ENCODE results near the gene AIG1.

The AIG1 gene

GRCh38 chr6:143060354-143060805, 309 bp upstream of the AIG1 start:
- peak; percentile 87 for DNase-seq (ENCODE audit: extremely low spot score)
- ChIA-PET POLR2A (interaction anchor here (0.8 kb wide), 1 partner anchor 82 kb away, joined by 3 read pairs; no protein-coding TSS in a partner anchor), CTCF (interaction anchor here (0.8 kb wide), 1 partner anchor 113 kb away, joined by 4 read pairs; no protein-coding TSS in a partner anchor)
- TF ChIP-seq SP1 (IDR thresholded peaks at IDR 0.05): no peak
- TF ChIP-seq CTBP1 (IDR thresholded peaks at IDR 0.05; ENCODE audit: borderline replicate concordance): no peak
- no peak for TF ChIP-seq SUZ12 (IDR thresholded peaks at IDR 0.05)
- TF ChIP-seq, protein P1, sequence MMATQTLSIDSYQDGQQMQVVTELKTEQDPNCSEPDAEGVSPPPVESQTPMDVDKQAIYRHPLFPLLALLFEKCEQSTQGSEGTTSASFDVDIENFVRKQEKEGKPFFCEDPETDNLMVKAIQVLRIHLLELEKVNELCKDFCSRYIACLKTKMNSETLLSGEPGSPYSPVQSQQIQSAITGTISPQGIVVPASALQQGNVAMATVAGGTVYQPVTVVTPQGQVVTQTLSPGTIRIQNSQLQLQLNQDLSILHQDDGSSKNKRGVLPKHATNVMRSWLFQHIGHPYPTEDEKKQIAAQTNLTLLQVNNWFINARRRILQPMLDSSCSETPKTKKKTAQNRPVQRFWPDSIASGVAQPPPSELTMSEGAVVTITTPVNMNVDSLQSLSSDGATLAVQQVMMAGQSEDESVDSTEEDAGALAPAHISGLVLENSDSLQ (IDR thresholded peaks at IDR 0.05): no peak
- TF ChIP-seq TARDBP (IDR thresholded peaks at IDR 0.05): peak; percentile 74
- TF ChIP-seq L3MBTL2 (conservative IDR thresholded peaks at IDR 0.05): peak; percentile 20
- no peak for TF ChIP-seq ELF4 (IDR thresholded peaks at IDR 0.05)
- no peak for TF ChIP-seq HDGF (IDR thresholded peaks at IDR 0.05; ENCODE audit: borderline replicate concordance)

- no peak for DNase-seq (ENCODE audit: extremely low spot score)
- TF ChIP-seq SP1 (IDR thresholded peaks at IDR 0.05) (no peak), SUZ12 (IDR thresholded peaks at IDR 0.05) (no peak), NFRKB (IDR thresholded peaks at IDR 0.05) (no peak), BHLHE40 (IDR thresholded peaks at IDR 0.05; ENCODE audit: borderline replicate concordance) (no peak), TARDBP (IDR thresholded peaks at IDR 0.05) (no peak), ARNT (IDR thresholded peaks at IDR 0.05) (no peak), FOXK2 (IDR thresholded peaks at IDR 0.05) (no peak), FOXA1 (IDR thresholded peaks at IDR 0.05) (no peak), ZNF384 (IDR thresholded peaks at IDR 0.05) (no peak), L3MBTL2 (conservative IDR thresholded peaks at IDR 0.05) (no peak), LEF1 (IDR thresholded peaks at IDR 0.05; ENCODE audit: borderline replicate concordance) (no peak), CTBP1 (IDR thresholded peaks at IDR 0.05; ENCODE audit: borderline replicate concordance) (no peak), FOXM1 (IDR thresholded peaks at IDR 0.05; ENCODE audit: borderline replicate concordance) (no peak), HDGF (IDR thresholded peaks at IDR 0.05; ENCODE audit: borderline replicate concordance) (no peak), ELF4 (IDR thresholded peaks at IDR 0.05) (no peak)
- TF ChIP-seq, protein P1 (IDR thresholded peaks at IDR 0.05): no peak
- ChIA-PET CTCF (interaction anchor here (0.7 kb wide), 1 partner anchor 236 kb away, joined by 3 read pairs; no protein-coding TSS in a partner anchor), POLR2A (interaction anchor here (0.8 kb wide), 1 partner anchor 389 kb away, joined by 3 read pairs; the partner anchor contains the start of genes ADAT2 and PEX3)
These were observed 1.1 kb downstream of the AIG1 start for GRCh38 chr6:143061597-143062385.

GRCh38 chr6:143062551-143062950, 1.9 kb downstream of the AIG1 start:
- no peak for TF ChIP-seq NFRKB (IDR thresholded peaks at IDR 0.05)
- no peak for DNase-seq (ENCODE audit: extremely low spot score)
- ChIA-PET POLR2A (no interaction called here), CTCF (no interaction called here)

GRCh38 chr6:143063631-143064030, 2.9 kb downstream of the AIG1 start:
- TF ChIP-seq CTBP1 (IDR thresholded peaks at IDR 0.05; ENCODE audit: borderline replicate concordance) (no peak), NFRKB (IDR thresholded peaks at IDR 0.05) (no peak), BHLHE40 (IDR thresholded peaks at IDR 0.05; ENCODE audit: borderline replicate concordance) (no peak), FOXA1 (IDR thresholded peaks at IDR 0.05) (no peak), SP1 (IDR thresholded peaks at IDR 0.05) (no peak), FOXM1 (IDR thresholded peaks at IDR 0.05; ENCODE audit: borderline replicate concordance) (no peak), HDGF (IDR thresholded peaks at IDR 0.05; ENCODE audit: borderline replicate concordance) (no peak), SUZ12 (IDR thresholded peaks at IDR 0.05) (no peak)
- TF ChIP-seq, protein P1 (IDR thresholded peaks at IDR 0.05): no peak
- CTCF ChIA-PET: interaction anchor here (0.9 kb wide), 1 partner anchor 10 kb away, joined by 3 read pairs; no protein-coding TSS in a partner anchor
- POLR2A ChIA-PET: interaction anchor here (0.9 kb wide), 1 partner anchor 159 kb away, joined by 3 read pairs; no protein-coding TSS in a partner anchor
- no peak for DNase-seq (ENCODE audit: extremely low spot score)

DNA sequence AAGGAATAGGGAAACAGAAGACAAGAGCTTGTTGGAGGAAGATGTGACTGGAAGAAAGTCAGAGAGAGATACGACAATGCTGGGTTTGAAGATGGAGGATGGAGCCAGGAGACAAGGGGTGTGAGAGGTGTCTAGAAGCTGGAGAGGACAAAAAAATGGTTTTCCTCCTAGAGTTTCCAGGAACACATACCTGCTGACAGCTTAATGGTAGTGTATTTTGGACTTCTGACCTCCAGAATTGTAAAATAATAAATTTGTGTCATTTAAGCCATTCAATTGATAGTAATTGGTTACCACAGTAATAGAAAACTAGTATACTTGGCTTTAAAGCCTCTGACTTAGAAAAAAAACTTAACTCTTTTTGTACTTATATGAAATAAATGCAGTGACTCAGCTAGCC, 3.6 kb downstream of the AIG1 start:
- ChIA-PET CTCF (interaction anchor here (0.9 kb wide), 1 partner anchor 11 kb away, joined by 3 read pairs; no protein-coding TSS in a partner anchor), POLR2A (no interaction called here)
- DNase-seq (ENCODE audit: extremely low spot score): no peak
- no peak for TF ChIP-seq FOXM1 (IDR thresholded peaks at IDR 0.05; ENCODE audit: borderline replicate concordance)
- TF ChIP-seq LEF1 (IDR thresholded peaks at IDR 0.05; ENCODE audit: borderline replicate concordance): no peak
- no peak for TF ChIP-seq BHLHE40 (IDR thresholded peaks at IDR 0.05; ENCODE audit: borderline replicate concordance)
- no peak for TF ChIP-seq ELF4 (IDR thresholded peaks at IDR 0.05)
- TF ChIP-seq L3MBTL2 (conservative IDR thresholded peaks at IDR 0.05): no peak
- TF ChIP-seq FOXK2 (IDR thresholded peaks at IDR 0.05): no peak
- no peak for TF ChIP-seq FOXA1 (IDR thresholded peaks at IDR 0.05)
- TF ChIP-seq, protein P1 (IDR thresholded peaks at IDR 0.05): no peak
- TF ChIP-seq ARNT (IDR thresholded peaks at IDR 0.05): no peak
